Mononuclear cell (primary cell): ENCODE results near the gene DMPK. TPM values are rescaled to one million over a fixed set of nuclear protein-coding genes. Genes with fewer than 3 reads are reported as not detected.

Source experiments
- H3K27me3 ChIP-seq: 2 replicates; pipeline ENCODE4 v1.6.0; 2011; ENCODE audit warnings: low read length, control low read depth; ENCODE audit not compliant: insufficient read depth
- H3K4me1 ChIP-seq: 2 replicates; pipeline ENCODE4 v1.5.1; 2011; ENCODE audit warnings: mild to moderate bottlenecking, low read length, control low read depth; ENCODE audit not compliant: insufficient read depth
- H3K4me3 ChIP-seq: 2 replicates; pipeline ENCODE4 v1.5.1; 2011; ENCODE audit warnings: mild to moderate bottlenecking, low read length, moderate library complexity
- H3K9me3 ChIP-seq: 2 replicates; pipeline ENCODE4 v1.5.1; 2011; ENCODE audit warnings: low read depth, mild to moderate bottlenecking, control low read depth, low read length
- total RNA-seq: library from RNA; depleted of rRNA; stranded (reverse); fragments of >200 nt; gene quantifications from one replicate; pipeline ENCODE4 v1.2.3, GENCODE V29; 2012

The DMPK gene
- total RNA-seq, 1 donor, result 5.8 TPM

DNA sequence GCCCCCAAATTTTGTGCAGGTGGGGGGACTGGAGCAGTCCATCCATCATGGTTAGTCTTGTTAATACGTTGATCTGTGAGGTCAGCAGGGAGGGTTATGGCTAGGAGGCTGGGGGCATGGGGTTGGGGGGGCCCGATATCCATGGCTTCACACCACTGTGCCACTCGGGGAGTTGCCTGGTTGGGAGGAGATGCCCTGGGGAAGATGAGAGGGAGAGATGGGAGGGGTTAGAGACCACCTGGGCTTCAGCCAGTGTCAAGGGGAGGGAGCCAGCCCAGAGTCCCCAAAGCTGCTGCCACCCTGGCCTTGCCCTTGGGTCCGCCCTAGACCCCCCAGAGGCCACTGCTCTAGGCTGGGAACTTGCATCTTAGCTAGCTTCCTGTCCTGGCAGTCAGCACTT, 1.8 kb upstream of the DMPK start:
- Histone ChIP-seq H3K27me3 (peaks cover 71% of the 10 kb centered on the region), H3K4me3 (no peak overlapping the region), H3K4me1 (peaks cover 13% of the 10 kb centered on the region), H3K9me3 (no peaks in the 10 kb centered on the region)

DNA sequence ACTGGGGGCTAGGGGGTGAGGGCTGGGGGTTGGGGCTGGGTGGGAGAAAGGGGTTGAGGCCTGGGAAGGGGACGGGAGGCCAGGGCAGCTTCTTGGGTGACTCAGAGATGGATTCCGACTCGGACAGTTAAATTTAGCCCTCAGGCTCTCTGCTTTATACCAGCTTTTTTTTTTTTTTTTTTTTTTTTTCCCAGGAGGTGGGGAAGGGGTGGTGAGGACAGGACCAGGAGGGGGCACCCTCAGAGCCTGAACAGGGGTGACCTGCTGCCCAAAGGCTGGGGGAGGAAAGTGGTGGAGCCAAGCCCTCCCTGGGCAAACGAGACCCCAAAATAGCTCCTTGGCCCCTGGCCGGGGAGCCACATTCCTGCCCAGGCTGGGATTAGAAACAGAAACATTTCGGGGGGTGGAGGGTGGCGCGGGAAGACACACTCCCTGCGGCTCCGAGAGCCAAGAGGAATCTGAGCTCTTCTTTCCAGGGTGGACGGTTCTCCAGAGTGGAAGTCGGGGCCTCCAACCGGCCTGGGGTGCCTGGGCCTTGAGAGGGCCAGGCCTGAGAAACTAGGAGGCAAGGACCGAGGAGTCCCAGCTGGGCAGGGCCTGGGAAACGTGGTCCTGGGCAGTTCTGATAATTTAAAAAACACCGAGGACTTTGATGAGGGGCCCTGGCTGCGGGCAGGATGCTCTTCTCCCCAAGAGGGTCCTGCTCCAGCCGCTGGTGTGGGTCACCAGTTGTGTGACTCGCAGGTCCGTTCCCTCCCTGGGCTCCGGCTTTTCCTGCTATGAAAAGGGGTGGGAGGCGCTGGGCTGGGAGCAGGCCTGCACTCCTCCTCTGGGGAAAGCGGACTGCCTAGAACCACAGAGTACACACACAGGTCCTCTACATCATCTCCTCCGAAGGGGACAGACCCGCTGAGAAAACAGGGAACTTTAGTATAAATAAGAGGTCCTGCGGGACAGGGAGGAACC, 813 bp upstream of the DMPK start:
- Histone ChIP-seq H3K27me3 (peaks cover 69% of the 10 kb centered on the region), H3K9me3 (no peaks in the 10 kb centered on the region), H3K4me3 (no peak overlapping the region), H3K4me1 (peaks cover 18% of the 10 kb centered on the region)

DNA sequence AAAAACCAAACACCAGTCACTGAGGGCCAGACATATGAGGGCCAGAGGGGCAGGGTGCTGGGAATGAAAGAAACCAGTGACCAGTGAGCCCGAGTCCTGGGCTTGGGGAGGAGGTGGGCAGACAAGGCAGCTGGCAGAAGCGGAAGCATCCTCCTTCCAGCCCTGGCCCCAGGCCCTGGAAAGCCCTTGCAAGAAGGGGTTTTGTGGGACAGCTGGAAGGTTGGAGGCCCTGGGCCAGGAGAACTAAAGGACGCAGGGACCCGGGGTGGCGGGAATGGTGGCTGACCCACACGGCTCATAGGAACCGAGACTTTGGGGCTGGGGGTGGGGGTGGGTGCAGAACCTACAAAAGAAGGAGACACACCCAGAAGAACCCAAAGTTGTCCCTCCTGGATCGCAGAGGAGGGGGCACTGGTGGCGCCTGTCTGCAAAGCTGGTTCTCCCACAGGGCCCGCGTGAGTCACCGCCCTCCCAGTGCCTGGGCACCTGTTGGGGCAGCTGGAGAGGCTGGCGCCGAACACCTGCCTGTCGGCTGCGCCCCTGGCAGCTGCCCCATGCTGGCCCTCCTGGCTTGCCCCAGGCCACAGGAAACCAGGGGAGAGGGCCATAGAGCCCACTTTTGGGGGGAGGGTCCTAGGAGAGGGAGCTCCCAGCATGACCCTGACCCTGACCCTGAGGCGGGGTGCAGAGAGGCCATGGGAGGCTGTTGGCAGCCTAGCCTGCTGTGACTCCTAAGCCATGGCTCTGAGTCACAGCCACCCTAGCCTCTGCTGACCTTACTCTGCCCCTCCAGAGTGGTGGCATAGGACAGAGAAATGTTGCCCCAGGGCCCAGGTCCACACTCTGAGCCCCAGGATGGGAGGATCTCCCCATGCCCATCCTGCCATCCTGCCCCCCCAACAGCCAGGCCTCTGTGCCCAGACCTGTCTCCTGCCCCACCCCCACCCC, 802 bp downstream of the DMPK start:
- H3K4me3 ChIP-seq, result no peak overlapping the region
- no peaks in the 10 kb centered on the region for H3K9me3 ChIP-seq
- peaks cover 18% of the 10 kb centered on the region for H3K4me1 ChIP-seq
- peaks cover 63% of the 10 kb centered on the region for H3K27me3 ChIP-seq

DNA sequence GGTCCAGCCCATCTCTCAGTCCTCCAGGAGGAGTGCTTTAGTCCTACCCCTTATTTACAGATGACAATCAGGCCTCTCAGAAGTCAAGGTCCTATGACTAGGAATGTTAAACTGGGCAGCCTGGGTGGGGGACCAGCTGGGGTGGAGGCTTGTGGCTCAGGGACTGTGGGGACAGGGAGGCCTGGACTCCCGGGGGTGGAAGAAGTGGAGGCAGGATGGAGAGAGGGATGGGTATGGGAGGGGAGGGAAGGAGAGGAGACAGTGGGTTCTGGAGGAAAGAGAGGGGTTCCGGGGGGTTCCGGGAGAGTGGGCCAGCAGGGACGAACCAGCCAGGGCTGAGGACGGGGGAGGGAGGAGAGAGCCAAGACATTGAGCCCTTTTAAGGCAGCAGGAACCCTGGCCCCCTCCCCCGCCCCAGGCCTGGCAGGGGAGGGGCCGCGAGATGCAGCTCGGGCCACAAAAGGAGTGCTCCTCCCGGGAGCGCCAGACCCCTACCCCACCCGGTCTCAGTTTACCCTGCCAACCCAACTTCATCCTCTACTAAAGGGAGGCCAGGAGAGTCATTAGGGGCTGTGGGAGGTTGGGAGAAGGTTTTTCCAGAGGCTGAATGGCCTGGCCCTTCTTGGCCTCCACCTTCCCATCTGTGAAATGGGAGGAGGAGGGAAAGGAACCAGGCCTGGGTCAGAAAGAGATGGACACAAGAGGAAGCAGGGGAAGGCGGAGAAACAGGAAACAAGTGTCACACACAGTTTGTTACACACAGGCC, 1.7 kb downstream of the DMPK start:
- no peak overlapping the region for H3K4me3 ChIP-seq
- peaks cover 18% of the 10 kb centered on the region for H3K4me1 ChIP-seq
- H3K9me3 ChIP-seq, result no peaks in the 10 kb centered on the region
- peaks cover 61% of the 10 kb centered on the region for H3K27me3 ChIP-seq

DNA sequence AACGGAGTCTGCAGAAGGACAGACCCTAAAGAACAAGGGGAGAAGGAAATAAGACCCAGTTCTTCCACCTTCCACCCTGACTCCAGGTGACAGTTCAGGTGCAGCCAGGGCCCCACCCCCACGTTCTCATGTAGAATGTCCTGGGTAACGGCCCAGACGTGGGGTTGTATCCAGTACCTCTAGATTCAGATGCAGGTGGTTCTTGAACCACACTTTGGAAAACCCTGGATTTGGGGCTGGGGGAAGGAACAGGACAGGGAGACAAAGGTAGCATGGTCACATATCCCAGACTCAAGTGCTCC, 2.2 kb downstream of the DMPK start:
- Histone ChIP-seq H3K4me1 (peaks cover 18% of the 10 kb centered on the region), H3K4me3 (no peak overlapping the region), H3K9me3 (no peaks in the 10 kb centered on the region), H3K27me3 (peaks cover 57% of the 10 kb centered on the region)

DNA sequence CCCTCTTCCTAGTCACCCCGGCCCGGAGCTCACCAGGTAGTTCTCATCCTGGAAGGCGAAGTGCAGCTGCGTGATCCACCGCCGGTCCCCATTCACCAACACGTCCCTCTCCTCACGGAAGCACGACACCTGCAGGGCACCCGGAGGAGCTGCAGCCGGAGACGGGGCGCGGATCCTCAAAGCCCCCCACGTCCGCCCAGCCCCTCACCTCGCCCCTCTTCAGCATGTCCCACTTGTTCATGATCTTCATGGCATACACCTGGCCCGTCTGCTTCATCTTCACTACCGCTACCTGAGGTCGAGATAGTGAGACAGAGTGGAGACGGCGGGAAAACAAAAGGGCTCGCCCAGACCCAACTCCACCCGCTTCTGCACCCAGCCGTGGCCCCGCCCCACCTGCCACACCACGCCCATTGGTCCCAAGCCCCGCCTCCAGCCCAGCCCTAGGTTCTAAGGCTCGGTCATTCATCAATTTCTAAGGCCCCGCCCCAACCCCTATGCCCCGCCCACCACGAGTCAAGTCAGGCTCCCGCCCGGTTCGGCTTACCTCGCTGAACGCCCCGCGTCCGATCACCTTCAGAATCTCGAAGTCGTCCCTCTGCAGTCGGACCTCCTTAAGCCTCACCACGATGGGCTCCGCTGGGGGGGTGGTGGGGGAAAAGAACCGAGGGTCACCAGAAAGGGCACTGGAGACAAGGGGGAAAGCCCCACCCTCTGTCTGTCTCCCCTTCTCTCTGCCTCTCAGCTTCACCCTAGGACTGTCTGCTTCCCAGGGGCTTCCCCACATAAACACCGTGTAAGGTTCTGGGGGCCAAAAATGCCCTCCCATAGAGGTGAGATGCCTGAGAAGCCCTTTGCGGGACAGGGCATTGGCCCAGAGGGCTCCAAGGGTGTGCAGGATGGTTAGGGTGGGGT, 2.8 kb downstream of the DMPK start:
- H3K27me3 ChIP-seq, result peaks cover 57% of the 10 kb centered on the region
- H3K4me1 ChIP-seq, result peaks cover 18% of the 10 kb centered on the region
- no peak overlapping the region for H3K4me3 ChIP-seq
- H3K9me3 ChIP-seq, result no peaks in the 10 kb centered on the region

DNA sequence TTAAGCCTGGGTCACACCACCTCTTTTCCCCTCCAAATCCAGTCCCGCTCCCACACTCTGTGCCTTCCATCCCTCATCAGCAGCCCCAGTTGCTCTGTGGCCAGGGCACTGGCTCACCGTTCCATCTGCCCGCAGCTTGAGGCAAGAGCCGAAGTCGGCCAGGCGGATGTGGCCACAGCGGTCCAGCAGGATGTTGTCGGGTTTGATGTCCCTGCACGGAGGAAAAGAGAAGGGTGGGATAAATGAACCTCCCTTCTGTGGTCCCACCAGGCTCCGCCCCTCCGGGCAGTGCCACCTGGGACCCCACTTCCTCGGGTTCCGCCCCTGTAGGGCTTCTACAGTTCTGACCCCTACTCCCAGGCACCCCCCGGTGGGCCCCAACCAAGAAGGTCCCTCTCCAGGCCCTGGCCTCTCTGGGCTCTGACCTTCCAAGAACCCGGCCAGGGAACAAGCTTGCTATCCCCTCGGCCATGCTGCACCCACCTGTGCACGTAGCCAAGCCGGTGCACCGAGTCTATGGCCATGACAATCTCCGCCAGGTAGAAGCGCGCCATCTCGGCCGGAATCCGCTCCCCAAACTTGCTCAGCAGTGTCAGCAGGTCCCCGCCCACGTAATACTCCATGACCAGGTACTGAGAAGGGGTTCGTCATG, 4.2 kb downstream of the DMPK start:
- Histone ChIP-seq H3K9me3 (no peaks in the 10 kb centered on the region), H3K4me1 (peaks cover 18% of the 10 kb centered on the region), H3K4me3 (no peak overlapping the region), H3K27me3 (peaks cover 54% of the 10 kb centered on the region)

DNA sequence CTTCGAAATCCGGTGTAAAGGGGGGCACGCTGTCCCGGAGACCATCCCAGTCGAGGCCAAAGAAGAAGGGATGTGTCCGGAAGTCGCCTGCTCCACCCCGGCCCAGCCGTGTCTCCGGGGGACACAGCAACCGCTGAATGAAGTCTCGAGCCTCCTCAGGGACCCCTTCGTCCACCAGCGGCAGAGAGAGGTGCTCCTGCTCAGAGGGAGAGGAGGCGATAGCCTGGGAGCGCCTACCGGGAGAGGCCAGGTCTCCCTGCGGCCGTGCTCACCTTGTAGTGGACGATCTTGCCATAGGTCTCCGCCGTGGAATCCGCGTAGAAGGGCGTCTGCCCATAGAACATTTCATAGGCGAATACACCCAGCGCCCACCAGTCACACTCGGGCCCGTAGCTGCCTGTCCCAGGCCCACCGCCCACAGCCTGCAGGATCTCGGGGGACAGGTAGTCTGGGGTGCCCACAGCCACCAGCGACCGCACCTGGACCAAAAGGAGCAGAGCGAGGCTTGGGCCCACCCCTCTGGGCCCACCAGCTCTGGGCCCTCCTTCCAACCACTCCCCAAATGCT, 4.8 kb downstream of the DMPK start:
- Histone ChIP-seq H3K9me3 (no peaks in the 10 kb centered on the region), H3K4me3 (no peak overlapping the region), H3K4me1 (peaks cover 18% of the 10 kb centered on the region), H3K27me3 (peaks cover 58% of the 10 kb centered on the region)

DNA sequence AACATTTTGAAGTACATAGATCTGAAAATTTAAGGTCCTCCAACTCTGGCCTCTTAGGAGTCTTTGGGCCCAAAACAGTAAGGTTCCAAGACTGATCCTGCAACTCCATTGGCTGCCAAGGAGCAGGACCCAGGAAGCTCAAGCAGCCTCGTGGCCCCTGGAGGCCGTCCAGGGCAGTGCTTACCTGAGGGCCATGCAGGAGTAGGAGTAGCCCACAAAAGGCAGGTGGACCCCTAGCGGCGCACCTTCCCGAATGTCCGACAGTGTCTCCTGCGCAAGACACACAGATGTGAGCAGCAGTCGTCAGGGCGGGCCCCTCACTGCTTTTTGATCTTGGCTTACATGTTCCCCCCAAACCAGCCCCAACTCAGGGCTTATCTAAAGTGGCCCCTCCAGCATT, 7.5 kb downstream of the DMPK start:
- Histone ChIP-seq H3K4me3 (no peak overlapping the region), H3K27me3 (peaks cover 53% of the 10 kb centered on the region), H3K4me1 (peaks cover 23% of the 10 kb centered on the region), H3K9me3 (no peaks in the 10 kb centered on the region)

DNA sequence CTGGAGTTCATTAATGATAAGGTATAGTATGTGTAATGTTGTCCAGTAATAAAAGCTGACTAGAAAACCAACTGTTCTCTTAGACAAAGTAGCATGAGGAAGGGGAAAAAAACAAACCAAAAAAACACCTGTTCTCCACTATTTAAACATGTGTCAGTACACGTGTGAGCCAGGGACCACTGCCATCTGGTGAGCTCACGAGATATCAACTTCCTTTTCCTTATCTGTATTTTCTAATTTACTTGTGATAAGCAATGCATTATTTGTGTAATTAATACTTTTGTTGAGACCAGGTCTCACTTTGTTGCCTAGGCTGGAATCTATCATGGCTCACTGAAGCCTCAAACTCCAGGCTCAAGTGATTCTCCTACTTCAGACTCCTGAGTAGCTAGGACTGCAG, 8.9 kb downstream of the DMPK start:
- no peak overlapping the region for H3K4me3 ChIP-seq
- peaks cover 22% of the 10 kb centered on the region for H3K4me1 ChIP-seq
- H3K9me3 ChIP-seq, result no peaks in the 10 kb centered on the region
- peaks cover 43% of the 10 kb centered on the region for H3K27me3 ChIP-seq

DNA sequence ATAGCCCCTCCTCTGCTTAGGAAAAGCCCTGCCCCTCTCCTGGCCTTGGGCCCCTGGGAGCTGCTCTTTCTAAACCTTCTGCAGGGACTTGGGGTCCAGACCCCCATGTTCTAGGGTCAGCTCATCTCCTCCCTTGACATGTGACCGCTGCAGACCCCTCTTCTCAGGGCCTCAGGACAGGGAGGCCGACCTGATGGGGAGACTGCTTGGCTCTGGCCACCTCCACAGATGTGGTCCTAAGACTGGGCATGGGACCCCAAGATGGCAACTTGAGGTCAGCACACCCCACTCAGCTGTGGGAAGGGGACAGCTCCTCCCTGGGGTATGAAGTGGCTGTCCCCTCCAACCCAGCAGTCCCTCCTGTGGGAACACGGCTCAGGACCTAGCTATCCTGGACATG, 9.4 kb downstream of the DMPK start:
- peaks cover 44% of the 10 kb centered on the region for H3K27me3 ChIP-seq

DNA sequence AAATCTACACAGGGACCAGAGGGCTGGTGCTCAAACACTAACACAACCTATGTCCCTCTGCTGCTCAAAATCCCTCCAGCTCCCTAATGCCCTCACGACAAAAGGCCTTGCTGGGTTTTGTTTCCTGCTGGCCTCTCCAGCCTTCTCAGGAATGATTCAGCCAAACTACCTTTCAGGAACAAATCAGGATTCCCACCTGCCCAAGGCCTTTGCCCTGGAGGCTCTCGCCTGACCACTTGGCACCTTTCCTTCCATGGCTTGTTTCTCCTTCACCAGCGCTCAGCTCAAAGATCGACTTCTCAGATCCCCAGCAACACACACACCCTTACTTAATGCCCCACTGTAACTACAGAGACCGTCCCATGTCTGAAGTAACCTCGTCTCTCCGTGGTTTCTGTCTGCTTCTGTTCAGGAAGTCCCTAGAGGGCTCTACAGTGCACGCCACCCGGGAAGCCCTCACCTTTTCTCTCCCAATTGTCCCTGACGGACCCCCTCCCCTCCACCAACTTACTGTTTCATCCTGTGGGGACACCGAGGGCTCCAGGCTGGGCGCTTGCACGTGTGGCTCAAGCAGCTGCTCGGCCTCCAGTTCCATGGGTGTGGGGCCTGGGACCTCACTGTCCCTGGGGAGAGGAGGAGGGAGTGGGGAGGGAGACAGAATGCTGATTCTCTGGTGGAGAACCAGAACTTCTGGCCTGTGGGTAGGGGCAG, 10.0 kb downstream of the DMPK start:
- Histone ChIP-seq H3K27me3 (peaks cover 47% of the 10 kb centered on the region), H3K9me3 (no peaks in the 10 kb centered on the region), H3K4me3 (no peak overlapping the region), H3K4me1 (peaks cover 31% of the 10 kb centered on the region)

More for the DNA sequence above, 9.4 kb downstream of the DMPK start:
- H3K4me1 ChIP-seq, result peaks cover 27% of the 10 kb centered on the region
- H3K4me3 ChIP-seq, result no peak overlapping the region
- no peaks in the 10 kb centered on the region for H3K9me3 ChIP-seq
